Astrocyte of the cerebellum (primary cell): ENCODE data around the gene MAPT.

Experiments used
- DNase-seq: peaks from one replicate; pipeline ENCODE4 v3.0.0-alpha.2; 2011; ENCODE audit warnings: low read depth
- H3K4me3 ChIP-seq: 2 replicates; pipeline ENCODE4 v1.5.1; 2011; ENCODE audit warnings: mild to moderate bottlenecking, low read depth, low read length, moderate library complexity
- CTCF ChIP-seq: IDR thresholded peaks from 2 replicates; pipeline ENCODE4 v1.5.1; 2012; ENCODE audit warnings: low read length, low read depth, moderate library complexity, mild to moderate bottlenecking; ENCODE audit errors: missing control alignments
- in situ Hi-C: cut with HindIII; loops from 2 replicates; pipeline ENCODE4 v1.10.0; 2017; ENCODE audit warnings: low sequenced_read_pairs

MAPT gene

DNA sequence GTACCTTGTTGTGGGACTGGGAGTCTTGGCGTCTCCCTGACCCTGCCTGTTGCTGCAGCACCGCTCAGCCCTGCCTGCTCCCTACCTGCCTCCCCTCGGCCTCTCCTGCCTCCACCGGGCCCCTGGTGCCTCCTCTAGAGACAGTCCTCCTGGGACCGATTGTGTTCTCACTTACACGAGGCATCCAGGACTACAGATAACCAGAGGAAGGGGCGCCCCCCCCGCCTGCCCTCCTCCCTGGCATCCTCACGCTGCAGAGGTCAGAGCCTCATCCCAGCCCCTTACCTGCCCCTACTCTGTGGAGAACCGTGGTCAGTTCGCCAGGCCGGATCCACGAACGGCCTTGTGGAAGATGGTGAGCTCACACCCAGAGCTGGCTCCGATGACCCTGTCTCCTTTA, 24.8 kb downstream of the MAPT start:
- no peak for DNase-seq
- no peak overlapping the region for H3K4me3 ChIP-seq
- in situ Hi-C loops = no loop called here
- no peak for TF ChIP-seq CTCF

DNA sequence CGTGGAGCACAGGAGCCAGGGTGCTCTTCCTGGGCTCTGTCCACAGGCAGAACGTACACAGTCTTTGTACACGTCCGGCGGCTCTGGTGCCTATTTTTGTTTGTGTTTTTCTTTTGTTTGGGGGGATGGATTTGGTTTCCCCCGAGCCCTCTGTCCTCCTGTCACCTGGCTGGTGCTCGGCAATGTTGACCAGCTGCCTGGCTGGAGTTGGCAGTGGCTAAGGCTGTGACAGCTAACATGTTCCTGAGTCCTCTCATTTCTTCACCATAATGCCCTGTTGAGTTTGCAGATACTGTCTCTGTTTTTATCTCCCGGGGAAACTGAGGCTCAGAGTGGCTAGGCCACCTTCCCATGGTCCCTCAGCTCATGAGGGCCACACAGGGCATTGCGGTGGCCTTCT, 25.7 kb downstream of the MAPT start:
- no peak overlapping the region for H3K4me3 ChIP-seq
- in situ Hi-C loops = no loop called here
- TF ChIP-seq CTCF = no peak
- no peak for DNase-seq

DNA sequence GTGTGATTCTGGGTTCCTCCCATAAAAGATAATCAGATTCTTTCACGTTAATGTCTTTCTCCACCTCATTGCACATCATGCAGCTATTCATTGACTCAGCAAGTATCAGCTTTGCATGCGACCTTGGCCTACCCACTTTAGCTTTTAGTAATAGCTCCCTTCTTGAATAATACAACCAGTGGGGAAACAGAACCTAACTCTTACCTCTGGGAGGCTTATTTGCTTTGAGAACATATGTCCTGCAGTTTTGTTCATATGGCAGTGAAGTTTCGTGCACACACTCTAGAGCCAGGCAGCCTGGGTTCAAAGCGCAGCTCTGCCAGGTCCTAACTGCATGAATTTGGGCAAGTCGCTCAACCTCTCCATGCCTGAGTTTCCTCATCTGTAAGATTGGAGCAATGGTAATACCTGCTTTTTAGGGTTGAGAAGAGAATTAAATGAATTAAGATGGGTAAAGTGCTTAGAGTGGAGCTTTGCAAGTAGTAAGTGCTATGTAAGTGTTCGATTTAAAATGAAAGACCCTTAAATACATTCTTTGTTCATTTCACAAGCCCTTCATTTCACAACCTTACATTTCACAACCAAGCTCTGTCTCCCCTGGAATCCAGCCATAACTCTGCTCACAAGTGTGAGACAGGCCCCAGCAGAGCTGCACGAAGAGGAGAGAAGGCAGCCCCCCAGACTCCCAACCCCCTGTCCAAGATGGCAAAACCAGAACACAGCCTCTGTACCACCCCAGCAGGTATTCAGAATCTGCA, 29.3 kb downstream of the MAPT start:
- TF ChIP-seq CTCF = no peak
- DNase-seq = no peak
- H3K4me3 ChIP-seq = no peak overlapping the region
- in situ Hi-C loops = no loop called here

DNA sequence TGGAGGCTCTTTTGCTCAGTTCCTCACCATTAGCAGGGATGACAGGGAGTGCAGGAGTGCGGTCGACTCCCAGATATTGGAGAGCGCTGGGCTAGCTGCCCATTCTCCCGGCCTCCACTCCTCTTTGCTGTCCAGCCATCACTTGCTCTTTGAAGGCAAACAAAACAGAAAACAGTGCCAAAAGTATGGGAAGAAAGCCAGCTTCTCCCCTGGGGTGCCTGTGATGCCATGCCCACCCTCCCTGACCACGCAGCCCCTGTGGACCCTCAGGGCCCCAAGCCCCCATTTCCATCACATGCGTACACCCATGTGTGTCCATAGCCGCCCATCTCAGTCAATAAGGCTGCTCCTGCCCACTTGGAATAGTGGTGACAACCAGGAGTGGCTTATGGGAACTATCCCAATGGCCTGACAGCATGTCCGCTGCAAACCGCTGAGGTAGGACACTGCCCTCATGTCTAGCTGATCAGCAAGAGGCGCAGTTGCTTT, 30.0 kb downstream of the MAPT start:
- H3K4me3 ChIP-seq = no peak overlapping the region
- in situ Hi-C loops = no loop called here
- no peak for DNase-seq
- no peak for TF ChIP-seq CTCF

DNA sequence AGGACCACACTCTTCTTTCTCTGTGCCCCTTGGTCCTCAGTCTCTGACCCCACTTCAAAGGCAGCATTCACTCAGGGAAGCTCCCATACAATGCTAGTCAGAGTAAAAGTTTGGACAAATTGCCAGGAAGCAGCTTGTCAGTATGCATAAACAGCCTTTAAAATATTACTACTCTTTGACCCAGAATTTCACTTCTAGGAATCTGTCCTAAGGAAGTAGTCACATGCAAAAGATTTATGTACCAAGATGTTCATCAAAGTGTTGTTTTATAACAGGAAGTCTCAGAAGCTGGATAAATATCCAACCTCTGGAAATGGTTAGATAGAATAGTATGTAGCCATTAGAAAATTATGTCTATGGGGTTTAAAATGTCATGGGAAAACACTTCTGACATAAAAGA, 31.0 kb downstream of the MAPT start:
- in situ Hi-C loops = no loop called here
- H3K4me3 ChIP-seq = no peak overlapping the region
- TF ChIP-seq CTCF = no peak

GRCh38 chr17:45927247-45927646, 32.9 kb downstream of the MAPT start:
- DNase-seq = no peak

More for the DNA sequence above, 31.0 kb downstream of the MAPT start:
- DNase-seq = no peak

More at GRCh38 chr17:45927247-45927646, 32.9 kb downstream of the MAPT start:
- no peak overlapping the region for H3K4me3 ChIP-seq
- TF ChIP-seq CTCF = no peak
- in situ Hi-C loops = no loop called here
